GM12865 (cell line): Measurements from ENCODE around the gene TRIM58.

Experiments used
- DNase-seq: peaks from one replicate; pipeline ENCODE4 v3.0.0; 2010; ENCODE audit warnings: low read depth
- H3K4me3 ChIP-seq: 2 replicates; pipeline ENCODE4 v1.5.1; 2011; ENCODE audit warnings: mild to moderate bottlenecking, low read depth, low read length, control low read depth
- TF ChIP-seq, protein P1 (sequence below): IDR thresholded peaks from 2 replicates; pipeline ENCODE4 v1.5.1; 2011; ENCODE audit warnings: low read length, control low read depth, low read depth, inconsistent platforms; ENCODE audit not compliant: insufficient read depth; ENCODE audit errors: missing control alignments

TRIM58 gene

DNA sequence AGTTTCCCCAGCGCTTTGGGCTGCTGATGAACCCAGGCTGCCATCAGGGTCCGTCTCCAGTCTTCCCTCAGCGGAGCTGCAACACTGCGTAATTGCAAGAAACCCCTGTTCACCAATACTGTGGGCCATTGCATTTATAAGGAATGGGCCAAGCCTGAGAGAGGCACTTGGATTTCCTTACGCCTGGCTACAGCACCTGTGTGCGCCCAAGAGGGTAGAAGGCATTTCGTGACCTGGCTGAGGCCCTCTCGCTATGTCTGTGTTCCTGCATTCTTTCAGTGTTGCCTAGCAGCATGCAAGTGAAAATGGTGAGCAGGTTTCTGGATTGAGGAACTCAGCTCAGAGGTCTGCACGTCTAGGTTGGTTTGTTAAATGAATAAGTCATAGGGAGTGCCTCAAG, 26.4 kb downstream of the TRIM58 start:
- TF ChIP-seq, protein P1, sequence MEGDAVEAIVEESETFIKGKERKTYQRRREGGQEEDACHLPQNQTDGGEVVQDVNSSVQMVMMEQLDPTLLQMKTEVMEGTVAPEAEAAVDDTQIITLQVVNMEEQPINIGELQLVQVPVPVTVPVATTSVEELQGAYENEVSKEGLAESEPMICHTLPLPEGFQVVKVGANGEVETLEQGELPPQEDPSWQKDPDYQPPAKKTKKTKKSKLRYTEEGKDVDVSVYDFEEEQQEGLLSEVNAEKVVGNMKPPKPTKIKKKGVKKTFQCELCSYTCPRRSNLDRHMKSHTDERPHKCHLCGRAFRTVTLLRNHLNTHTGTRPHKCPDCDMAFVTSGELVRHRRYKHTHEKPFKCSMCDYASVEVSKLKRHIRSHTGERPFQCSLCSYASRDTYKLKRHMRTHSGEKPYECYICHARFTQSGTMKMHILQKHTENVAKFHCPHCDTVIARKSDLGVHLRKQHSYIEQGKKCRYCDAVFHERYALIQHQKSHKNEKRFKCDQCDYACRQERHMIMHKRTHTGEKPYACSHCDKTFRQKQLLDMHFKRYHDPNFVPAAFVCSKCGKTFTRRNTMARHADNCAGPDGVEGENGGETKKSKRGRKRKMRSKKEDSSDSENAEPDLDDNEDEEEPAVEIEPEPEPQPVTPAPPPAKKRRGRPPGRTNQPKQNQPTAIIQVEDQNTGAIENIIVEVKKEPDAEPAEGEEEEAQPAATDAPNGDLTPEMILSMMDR = no peak
- no peak for DNase-seq
- H3K4me3 ChIP-seq = no peak overlapping the region

DNA sequence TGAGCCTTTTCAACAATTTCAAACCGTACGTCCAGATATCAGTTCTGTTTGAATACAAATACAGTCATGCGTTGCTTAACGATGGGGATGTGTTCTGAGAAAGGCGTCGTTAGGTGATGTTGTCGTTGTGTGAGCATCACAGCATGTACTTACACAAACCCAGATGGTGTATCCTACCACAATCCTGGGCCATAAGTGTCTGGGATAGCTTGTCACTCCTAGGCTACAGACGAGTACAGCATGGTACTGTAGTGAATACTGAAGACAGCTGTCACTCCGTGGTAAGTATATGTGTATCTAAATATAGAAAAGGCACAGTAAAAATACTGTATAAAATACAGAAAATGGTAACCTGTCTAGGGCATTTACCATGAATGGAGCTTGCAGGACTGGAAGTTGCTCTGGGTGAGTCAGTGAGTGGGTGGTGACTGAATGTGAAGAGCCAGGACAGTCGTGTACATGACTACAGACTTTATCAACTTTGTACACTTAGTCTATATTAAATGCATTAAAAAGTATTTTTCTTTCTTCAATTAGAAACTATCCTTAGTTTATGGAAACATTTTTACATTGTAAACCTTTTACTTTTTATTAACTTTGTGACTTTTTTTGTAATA, 27.9 kb downstream of the TRIM58 start:
- TF ChIP-seq, protein P1 = no peak

DNA sequence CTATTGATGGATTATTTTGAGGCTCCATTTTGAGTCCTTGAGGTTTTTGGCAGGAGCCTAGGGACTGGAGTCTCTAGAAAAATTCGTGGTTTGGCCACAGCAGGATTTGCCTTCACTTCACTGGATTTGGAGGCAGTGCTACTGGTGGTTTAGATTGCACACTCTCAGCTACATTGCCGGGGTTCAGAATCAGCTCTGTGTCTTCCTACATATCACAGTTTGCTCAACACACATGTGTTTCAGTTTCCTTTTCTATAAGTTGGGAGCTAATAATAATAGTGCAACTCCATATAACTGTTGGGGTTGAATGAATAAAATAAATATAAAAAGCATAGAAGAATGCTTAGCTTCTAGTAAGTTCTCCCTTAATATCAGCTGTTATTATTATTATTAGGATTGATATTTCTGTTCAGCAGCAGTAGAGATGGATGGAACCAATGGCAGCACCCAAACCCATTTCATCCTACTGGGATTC, 38.2 kb downstream of the TRIM58 start, which contains the start of gene OR2W3:
Gene OR2W3 (plus strand): TSS at position 425 of the 475 bp plus-strand sequence. CDS start 0 bp downstream, at position 425.
- DNase-seq = no peak
- H3K4me3 ChIP-seq = no peak within 1 kb of the TSS
- TF ChIP-seq, protein P1 = no peak

More for the DNA sequence above, 27.9 kb downstream of the TRIM58 start:
- H3K4me3 ChIP-seq = no peak overlapping the region
- DNase-seq = no peak

DNA sequence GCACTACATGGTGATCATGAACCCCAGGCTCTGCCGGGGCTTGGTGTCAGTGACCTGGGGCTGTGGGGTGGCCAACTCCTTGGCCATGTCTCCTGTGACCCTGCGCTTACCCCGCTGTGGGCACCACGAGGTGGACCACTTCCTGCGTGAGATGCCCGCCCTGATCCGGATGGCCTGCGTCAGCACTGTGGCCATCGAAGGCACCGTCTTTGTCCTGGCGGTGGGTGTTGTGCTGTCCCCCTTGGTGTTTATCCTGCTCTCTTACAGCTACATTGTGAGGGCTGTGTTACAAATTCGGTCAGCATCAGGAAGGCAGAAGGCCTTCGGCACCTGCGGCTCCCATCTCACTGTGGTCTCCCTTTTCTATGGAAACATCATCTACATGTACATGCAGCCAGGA, 39.0 kb downstream of the TRIM58 start:
- no peak overlapping the region for H3K4me3 ChIP-seq
- TF ChIP-seq, protein P1 = no peak
- no peak for DNase-seq

DNA sequence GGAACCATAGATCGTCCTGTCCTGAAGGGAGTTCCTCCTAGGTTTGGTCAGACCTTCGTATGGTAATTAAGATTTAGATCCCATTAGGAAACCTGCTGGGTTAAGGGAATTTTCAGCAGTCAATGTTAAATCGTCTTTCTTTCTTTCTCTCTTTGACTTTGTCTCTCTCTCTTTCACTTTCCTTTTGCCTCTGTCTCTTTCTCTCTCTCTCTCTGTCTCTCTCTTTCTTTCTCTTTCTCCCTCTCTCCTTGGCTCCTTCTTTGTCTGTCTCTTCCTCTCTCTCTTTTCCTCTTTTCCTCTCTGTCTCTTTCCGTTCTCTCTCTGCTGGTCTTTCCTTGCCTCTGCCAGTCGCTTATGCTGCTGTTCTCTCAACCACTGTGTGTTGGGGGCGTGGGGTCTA, 47.1 kb downstream of the TRIM58 start:
- TF ChIP-seq, protein P1 = no peak
- H3K4me3 ChIP-seq = no peak overlapping the region
- no peak for DNase-seq

DNA sequence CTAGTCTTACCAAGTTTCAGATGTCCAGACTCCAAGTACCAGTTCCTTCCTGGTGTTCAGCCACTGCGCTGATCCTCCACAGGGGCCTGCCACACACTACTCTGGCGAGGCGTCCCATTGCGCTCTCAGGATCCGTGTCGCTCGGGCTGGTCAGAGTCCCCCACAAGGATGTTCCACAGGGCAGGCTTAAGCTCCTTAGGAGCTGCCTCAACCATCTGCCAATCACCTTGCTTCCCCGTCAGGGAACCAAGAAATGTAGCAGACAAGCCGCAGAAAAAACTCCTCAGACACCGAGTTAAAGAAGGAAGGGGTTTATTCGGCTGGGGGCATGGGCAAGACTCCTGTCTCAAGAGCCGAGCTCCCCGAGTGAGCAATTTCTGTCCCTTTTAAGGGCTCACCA, 48.2 kb downstream of the TRIM58 start:
- H3K4me3 ChIP-seq = no peak overlapping the region
- TF ChIP-seq, protein P1 = no peak
- DNase-seq = no peak
